ENCODE data around the gene TRA2B.

TRA2B gene

DNA sequence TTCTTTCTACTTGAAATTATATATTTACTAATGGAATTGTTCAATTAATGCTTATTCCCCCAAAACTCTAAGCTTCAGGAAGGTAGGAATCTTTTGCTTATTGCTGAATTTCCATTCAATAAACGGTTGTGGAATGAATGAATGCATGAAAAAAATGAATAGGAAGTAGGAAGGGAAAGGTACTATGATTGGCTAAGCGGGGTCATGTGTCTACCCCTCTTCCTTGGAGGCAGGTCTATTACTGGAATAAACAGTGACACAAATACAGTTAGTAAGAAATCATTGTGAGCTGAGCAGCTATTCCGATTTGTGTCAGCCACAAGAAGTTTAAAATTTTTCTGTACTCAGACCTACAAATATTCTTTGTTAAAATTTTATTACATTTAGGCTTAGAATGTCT, 10.5 kb upstream of the TRA2B start:
- Histone ChIP-seq H3K27me3 (no peaks in the 10 kb centered on the region), H3K9me3 (no peaks in the 10 kb centered on the region), H3K36me3 (no peaks in the 10 kb centered on the region), H3K4me1 (peaks cover 6% of the 10 kb centered on the region), H3K4me3 (ENCODE audit: low read depth, low read length) (no peak overlapping the region)
- no peak for DNase-seq
- TF ChIP-seq, protein P1, sequence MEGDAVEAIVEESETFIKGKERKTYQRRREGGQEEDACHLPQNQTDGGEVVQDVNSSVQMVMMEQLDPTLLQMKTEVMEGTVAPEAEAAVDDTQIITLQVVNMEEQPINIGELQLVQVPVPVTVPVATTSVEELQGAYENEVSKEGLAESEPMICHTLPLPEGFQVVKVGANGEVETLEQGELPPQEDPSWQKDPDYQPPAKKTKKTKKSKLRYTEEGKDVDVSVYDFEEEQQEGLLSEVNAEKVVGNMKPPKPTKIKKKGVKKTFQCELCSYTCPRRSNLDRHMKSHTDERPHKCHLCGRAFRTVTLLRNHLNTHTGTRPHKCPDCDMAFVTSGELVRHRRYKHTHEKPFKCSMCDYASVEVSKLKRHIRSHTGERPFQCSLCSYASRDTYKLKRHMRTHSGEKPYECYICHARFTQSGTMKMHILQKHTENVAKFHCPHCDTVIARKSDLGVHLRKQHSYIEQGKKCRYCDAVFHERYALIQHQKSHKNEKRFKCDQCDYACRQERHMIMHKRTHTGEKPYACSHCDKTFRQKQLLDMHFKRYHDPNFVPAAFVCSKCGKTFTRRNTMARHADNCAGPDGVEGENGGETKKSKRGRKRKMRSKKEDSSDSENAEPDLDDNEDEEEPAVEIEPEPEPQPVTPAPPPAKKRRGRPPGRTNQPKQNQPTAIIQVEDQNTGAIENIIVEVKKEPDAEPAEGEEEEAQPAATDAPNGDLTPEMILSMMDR (IDR thresholded peaks at IDR 0.05; ENCODE audit: low read depth, low read length) = no peak

DNA sequence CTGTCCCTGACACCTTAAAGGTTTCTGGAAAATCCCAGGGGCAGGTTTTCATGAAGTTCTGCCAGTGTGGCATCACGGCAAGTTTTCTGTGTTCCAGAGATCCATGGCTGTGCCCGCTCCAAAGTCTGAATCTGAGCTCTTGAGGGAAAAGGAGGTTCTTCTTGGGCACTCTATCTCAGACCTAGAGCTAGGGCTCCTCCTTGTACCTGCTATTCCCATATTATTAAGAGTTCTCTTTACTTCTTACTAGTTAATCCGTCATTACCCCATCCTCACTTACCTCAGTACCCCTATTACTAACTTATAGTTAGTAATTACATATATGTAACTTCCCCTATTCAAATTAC, 5.9 kb upstream of the TRA2B start:
- Histone ChIP-seq H3K9me3 (no peaks in the 10 kb centered on the region), H3K4me3 (ENCODE audit: low read depth, low read length) (no peak overlapping the region), H3K4me1 (peaks cover 6% of the 10 kb centered on the region), H3K27me3 (no peaks in the 10 kb centered on the region), H3K36me3 (no peaks in the 10 kb centered on the region)
- DNase-seq = no peak
- TF ChIP-seq, protein P1 (IDR thresholded peaks at IDR 0.05; ENCODE audit: low read depth, low read length) = no peak

DNA sequence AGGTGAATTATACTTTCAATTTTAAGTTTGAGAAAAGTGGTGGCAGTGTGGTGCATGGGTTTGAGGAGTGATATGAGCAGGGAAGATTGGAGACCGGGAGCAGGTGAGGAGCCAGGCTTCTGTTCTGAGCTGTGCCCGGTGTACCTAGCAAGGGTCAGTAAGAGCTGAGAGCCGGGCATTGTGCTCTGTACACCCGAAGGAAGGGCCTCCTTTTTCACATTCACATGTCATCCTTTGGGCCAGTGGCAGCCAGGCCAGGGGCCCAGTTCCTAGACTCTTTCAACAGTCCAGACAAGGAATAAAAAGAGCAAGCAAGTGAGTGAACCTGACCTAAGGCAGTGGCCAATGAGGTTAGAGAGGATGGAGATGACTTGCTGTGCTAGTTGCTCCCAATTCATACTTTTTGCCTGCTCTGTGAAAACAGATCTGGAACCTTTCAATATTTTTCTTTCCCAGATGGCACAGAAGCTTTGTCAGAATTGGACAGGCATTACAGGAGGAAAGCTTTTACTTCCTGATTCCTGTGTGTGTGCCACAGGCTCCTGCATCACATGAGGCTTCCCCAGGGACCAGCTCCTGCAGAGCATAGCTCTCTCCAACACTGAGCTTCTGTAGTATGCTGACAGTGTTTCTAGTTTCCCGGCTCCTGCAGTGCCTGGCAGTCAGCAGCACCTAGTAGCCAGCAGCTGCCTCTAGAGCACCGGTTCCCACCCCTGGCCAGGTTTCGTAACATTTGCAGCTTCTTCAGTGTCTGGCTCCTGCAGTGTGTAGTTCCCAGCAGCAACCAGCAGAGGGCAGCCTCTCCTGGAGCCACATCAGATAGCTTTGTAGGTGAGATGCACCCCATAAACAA, 5.3 kb upstream of the TRA2B start:
- H3K9me3 ChIP-seq = no peaks in the 10 kb centered on the region
- peak; percentile 79 for DNase-seq
- H3K4me1 ChIP-seq = peaks cover 6% of the 10 kb centered on the region
- H3K27me3 ChIP-seq = no peaks in the 10 kb centered on the region
- H3K36me3 ChIP-seq = no peaks in the 10 kb centered on the region
- peak overlapping the region; percentile 31 for H3K4me3 ChIP-seq (ENCODE audit: low read depth, low read length)
- TF ChIP-seq, protein P1 (IDR thresholded peaks at IDR 0.05; ENCODE audit: low read depth, low read length) = peak; percentile 100

DNA sequence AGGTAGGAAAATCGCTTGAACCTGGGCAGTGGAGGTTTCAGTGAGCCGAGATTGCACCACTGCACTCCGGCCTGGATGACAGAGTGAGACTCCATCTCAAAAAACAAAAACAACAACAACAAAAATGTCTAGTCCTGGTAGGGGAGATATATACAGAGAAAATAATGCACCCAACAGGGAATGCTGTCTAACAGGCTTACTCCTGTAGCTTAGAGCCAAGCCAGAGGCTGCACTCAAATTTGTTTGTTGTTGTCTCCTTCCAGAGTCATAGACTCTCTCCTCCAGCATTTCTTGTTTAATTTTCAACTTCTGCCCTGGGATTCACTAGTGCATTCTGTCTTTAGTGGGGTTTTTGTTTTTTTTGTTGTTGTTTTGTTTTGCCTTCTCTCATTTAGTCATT, 4.6 kb upstream of the TRA2B start:
- DNase-seq = no peak
- Histone ChIP-seq H3K4me1 (peaks cover 6% of the 10 kb centered on the region), H3K27me3 (no peaks in the 10 kb centered on the region), H3K4me3 (ENCODE audit: low read depth, low read length) (no peak overlapping the region), H3K36me3 (peaks cover 3% of the 10 kb centered on the region), H3K9me3 (no peaks in the 10 kb centered on the region)
- TF ChIP-seq, protein P1 (IDR thresholded peaks at IDR 0.05; ENCODE audit: low read depth, low read length) = no peak

DNA sequence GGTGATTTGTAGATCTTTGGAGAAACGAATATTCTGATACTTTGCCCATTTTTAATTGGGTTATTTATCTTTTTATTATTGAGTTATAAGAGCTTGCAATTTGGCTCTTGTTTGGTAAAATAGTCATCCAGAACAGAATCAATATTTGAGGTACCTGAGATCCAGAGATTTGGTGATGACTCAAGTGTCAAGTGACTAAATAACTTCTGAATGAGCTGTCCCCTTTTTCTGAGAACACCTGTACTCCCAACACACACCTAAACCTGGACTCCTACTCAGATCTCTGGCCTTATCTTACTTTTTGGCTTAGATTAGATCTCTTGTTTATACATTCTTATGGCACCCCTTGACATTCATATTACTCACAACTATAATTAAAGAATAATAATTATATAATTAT, 3.1 kb upstream of the TRA2B start:
- DNase-seq = no peak
- H3K4me3 ChIP-seq (ENCODE audit: low read depth, low read length) = no peak overlapping the region
- TF ChIP-seq, protein P1 (IDR thresholded peaks at IDR 0.05; ENCODE audit: low read depth, low read length) = no peak
- no peaks in the 10 kb centered on the region for H3K9me3 ChIP-seq
- peaks cover 15% of the 10 kb centered on the region for H3K36me3 ChIP-seq
- no peaks in the 10 kb centered on the region for H3K27me3 ChIP-seq
- H3K4me1 ChIP-seq = peaks cover 6% of the 10 kb centered on the region

DNA sequence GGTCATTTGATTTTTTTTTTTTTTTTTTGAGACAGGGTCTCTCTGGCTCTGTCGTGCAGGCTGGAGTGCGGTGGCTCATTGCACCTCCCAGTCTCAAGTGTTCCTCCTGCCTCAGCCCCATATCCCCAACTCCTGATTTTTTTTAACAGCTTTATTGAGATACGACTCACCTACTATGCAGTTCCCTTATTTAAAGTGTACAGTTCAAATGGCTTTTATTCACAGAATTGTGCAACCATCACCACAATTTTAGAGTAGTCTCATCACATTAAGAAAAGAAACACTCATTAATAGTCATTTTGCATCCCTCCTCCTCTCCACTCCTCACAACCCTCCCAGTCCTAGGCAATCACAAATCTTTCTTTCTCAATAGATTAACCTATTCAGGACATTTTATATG, 1.9 kb upstream of the TRA2B start:
- H3K36me3 ChIP-seq = peaks cover 26% of the 10 kb centered on the region
- H3K27me3 ChIP-seq = no peaks in the 10 kb centered on the region
- H3K9me3 ChIP-seq = no peaks in the 10 kb centered on the region
- H3K4me1 ChIP-seq = peaks cover 6% of the 10 kb centered on the region
- TF ChIP-seq, protein P1 (IDR thresholded peaks at IDR 0.05; ENCODE audit: low read depth, low read length) = no peak
- DNase-seq = no peak
- no peak overlapping the region for H3K4me3 ChIP-seq (ENCODE audit: low read depth, low read length)

Measured in BE2C (cell line).